Activated CD4-positive, alpha-beta T cell treated with anti-CD3 and anti-CD28 coated beads, Interleukin-2, amount 10 ng/mL, durations not matched to agents 24 days and 14 days (primary cell): ENCODE measurements around the gene AGT. TPM values are rescaled to one million over a fixed set of nuclear protein-coding genes. Genes with fewer than 3 reads are reported as not detected.
"Not testable (repeated sequence)": the region's sequence is repeated elsewhere in the genome, so short reads cannot be mapped to it uniquely, and the experiment has no call there.

Experiments used
- DNase-seq: peaks from one replicate; pipeline ENCODE4 v3.0.0; 2022
- H3K27ac Mint-ChIP-seq: one replicate; pipeline ENCODE4 v1.8.0; 2022; ENCODE audit warnings: mild to moderate bottlenecking, mixed read lengths
- H3K27me3 Mint-ChIP-seq: one replicate; pipeline ENCODE4 v1.8.0; 2022; ENCODE audit warnings: mixed read lengths
- H3K36me3 Mint-ChIP-seq: one replicate; pipeline ENCODE4 v1.8.0; 2022; ENCODE audit warnings: low read depth, mild to moderate bottlenecking, mixed read lengths
- H3K4me1 Mint-ChIP-seq: one replicate; pipeline ENCODE4 v1.8.0; 2021; ENCODE audit warnings: mixed read lengths
- H3K4me3 Mint-ChIP-seq: one replicate; pipeline ENCODE4 v1.8.0; 2022; ENCODE audit warnings: mild to moderate bottlenecking, moderate library complexity, mixed read lengths
- H3K9me3 Mint-ChIP-seq: one replicate; pipeline ENCODE4 v1.8.0; 2021; ENCODE audit warnings: mixed read lengths
- intact Hi-C: fragments of 100-400 bp; cut with micrococcal nuclease; formaldehyde crosslinking; loops from one replicate; pipeline ENCODE4 v1.15.1; 2023
- total RNA-seq: library from RNA; stranded (reverse); gene quantifications from 2 replicates; pipeline ENCODE4 v1.2.3, GENCODE V29; 2022

Gene AGT
- total RNA-seq, 1 donor from 2014 or later: not detected

- no peak overlapping the region for H3K27ac Mint-ChIP-seq
- H3K27me3 Mint-ChIP-seq: peaks cover 6% of the 10 kb centered on the region
- no peaks in the 10 kb centered on the region for H3K36me3 Mint-ChIP-seq
- DNase-seq: no peak
- no peaks in the 10 kb centered on the region for H3K4me1 Mint-ChIP-seq
- H3K4me3 Mint-ChIP-seq: no peak overlapping the region
- intact Hi-C loops: no loop called here
- no peaks in the 10 kb centered on the region for H3K9me3 Mint-ChIP-seq
Measured at GRCh38 chr1:230707732-230708630, 5.9 kb downstream of the AGT start.

- H3K4me1 Mint-ChIP-seq: no peaks in the 10 kb centered on the region
- no peak overlapping the region for H3K4me3 Mint-ChIP-seq
- peaks cover 6% of the 10 kb centered on the region for H3K27me3 Mint-ChIP-seq
- no peaks in the 10 kb centered on the region for H3K9me3 Mint-ChIP-seq
- H3K36me3 Mint-ChIP-seq: no peaks in the 10 kb centered on the region
- H3K27ac Mint-ChIP-seq: no peak overlapping the region
- intact Hi-C loops: no loop called here
- DNase-seq: no peak
Measured at GRCh38 chr1:230706887-230707731, 6.8 kb downstream of the AGT start.

GRCh38 chr1:230706020-230706699 is 7.8 kb downstream of the AGT start:
- no peak overlapping the region for H3K27ac Mint-ChIP-seq
- DNase-seq: no peak
- no peak overlapping the region for H3K4me3 Mint-ChIP-seq
- intact Hi-C loops: no loop called here
- H3K4me1 Mint-ChIP-seq: no peaks in the 10 kb centered on the region
- no peaks in the 10 kb centered on the region for H3K9me3 Mint-ChIP-seq
- H3K36me3 Mint-ChIP-seq: no peaks in the 10 kb centered on the region
- peaks cover 6% of the 10 kb centered on the region for H3K27me3 Mint-ChIP-seq

DNA sequence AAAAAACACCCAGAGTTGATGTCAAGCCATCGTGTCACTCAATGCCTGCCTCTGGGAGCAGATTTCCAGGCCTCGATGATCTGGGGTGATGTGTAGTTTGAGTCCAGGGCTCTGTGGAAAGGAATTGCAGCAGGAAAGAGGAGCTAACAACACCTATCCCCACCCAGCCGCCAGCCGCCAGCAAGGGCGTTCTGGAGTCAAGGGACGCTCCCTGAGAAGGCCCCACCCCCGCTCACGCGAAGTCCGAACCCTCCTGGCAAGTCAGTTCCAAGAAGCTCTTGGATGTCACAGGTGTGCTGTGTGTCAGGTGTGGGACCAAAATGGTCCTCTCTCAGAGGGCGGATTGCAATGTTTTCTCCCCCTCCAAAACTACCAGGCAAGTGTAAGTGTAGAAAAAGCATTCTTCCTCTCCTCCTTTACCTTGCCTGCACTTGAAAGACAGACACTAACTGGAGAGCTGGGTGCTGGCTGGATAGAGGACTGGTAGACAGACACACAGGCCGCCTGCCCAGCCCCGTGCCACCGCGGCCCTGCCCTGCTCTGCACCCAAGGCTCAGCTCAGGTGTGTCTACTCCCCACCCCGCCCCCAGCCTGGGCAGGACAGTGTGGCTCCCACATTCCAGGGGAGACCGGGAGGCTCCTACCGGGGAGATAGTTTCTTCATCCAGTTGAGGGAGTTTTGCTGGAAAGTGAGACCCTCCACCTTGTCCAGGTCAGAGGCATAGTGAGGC is 8.5 kb downstream of the AGT start:
- no peaks in the 10 kb centered on the region for H3K4me1 Mint-ChIP-seq
- H3K27me3 Mint-ChIP-seq: peaks cover 6% of the 10 kb centered on the region
- no peaks in the 10 kb centered on the region for H3K36me3 Mint-ChIP-seq
- H3K27ac Mint-ChIP-seq: no peak overlapping the region
- no peak overlapping the region for H3K4me3 Mint-ChIP-seq
- no peak for DNase-seq
- no peaks in the 10 kb centered on the region for H3K9me3 Mint-ChIP-seq
- intact Hi-C loops: no loop called here

GRCh38 chr1:230704830-230705229 is 9.1 kb downstream of the AGT start:
- no peak for DNase-seq
- H3K27me3 Mint-ChIP-seq: peaks cover 11% of the 10 kb centered on the region
- H3K9me3 Mint-ChIP-seq: no peaks in the 10 kb centered on the region
- intact Hi-C loops: no loop called here
- no peak overlapping the region for H3K4me3 Mint-ChIP-seq
- no peaks in the 10 kb centered on the region for H3K4me1 Mint-ChIP-seq
- no peaks in the 10 kb centered on the region for H3K36me3 Mint-ChIP-seq
- H3K27ac Mint-ChIP-seq: no peak overlapping the region

GRCh38 chr1:230703679-230704385 is 10.1 kb downstream of the AGT start:
- Mint-ChIP-seq H3K27me3 (peaks cover 16% of the 10 kb centered on the region), H3K4me3 (no peak overlapping the region), H3K4me1 (no peaks in the 10 kb centered on the region), H3K9me3 (no peaks in the 10 kb centered on the region), H3K27ac (no peak overlapping the region), H3K36me3 (no peaks in the 10 kb centered on the region)
- no peak for DNase-seq
- intact Hi-C loops: no loop called here

DNA sequence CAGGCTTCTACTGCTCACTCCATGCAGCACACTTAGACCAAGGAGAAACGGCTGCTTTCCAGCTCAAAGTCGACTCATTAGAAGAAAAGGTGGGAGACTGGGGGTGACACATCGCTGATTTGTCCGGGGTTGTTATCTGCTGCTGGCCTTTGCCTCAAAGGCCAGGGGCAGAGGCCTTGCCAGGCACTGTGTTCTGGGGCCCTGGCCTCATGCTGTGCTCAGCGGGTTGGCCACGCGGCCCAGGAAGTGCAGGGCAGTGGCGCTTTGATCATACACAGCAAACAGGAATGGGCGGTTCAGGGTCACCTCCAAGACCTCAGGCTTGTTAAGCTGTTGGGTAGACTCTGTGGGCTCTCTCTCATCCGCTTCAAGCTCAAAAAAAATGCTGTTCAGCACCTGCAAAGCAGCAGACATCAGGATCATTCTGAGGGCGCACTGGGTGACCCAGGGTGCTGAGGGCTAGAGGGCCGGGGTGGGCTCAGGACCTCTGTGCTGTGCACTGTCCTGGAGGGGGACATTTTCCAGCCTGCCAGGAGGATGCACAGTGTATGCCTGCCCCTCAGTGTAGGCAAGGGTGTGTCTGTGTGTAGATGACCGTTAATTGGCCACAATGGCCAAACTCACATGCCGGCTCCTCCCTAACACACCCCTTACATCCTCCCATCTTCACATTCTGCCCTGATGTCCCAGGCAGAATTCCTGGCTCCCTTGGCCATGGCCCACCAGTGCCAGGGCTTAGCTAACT is 10.8 kb downstream of the AGT start:
- no peaks in the 10 kb centered on the region for H3K36me3 Mint-ChIP-seq
- H3K9me3 Mint-ChIP-seq: no peaks in the 10 kb centered on the region
- no peaks in the 10 kb centered on the region for H3K4me1 Mint-ChIP-seq
- no peak overlapping the region for H3K4me3 Mint-ChIP-seq
- H3K27ac Mint-ChIP-seq: no peak overlapping the region
- DNase-seq: no peak
- intact Hi-C loops: no loop called here
- H3K27me3 Mint-ChIP-seq: peaks cover 13% of the 10 kb centered on the region

- H3K36me3 Mint-ChIP-seq: no peaks in the 10 kb centered on the region
- intact Hi-C loops: no loop called here
- H3K27me3 Mint-ChIP-seq: peaks cover 9% of the 10 kb centered on the region
- no peak for DNase-seq
- H3K27ac Mint-ChIP-seq: no peak overlapping the region
- no peaks in the 10 kb centered on the region for H3K9me3 Mint-ChIP-seq
- H3K4me1 Mint-ChIP-seq: no peaks in the 10 kb centered on the region
- H3K4me3 Mint-ChIP-seq: no peak overlapping the region
Measured at GRCh38 chr1:230701895-230702768, 11.8 kb downstream of the AGT start.

DNA sequence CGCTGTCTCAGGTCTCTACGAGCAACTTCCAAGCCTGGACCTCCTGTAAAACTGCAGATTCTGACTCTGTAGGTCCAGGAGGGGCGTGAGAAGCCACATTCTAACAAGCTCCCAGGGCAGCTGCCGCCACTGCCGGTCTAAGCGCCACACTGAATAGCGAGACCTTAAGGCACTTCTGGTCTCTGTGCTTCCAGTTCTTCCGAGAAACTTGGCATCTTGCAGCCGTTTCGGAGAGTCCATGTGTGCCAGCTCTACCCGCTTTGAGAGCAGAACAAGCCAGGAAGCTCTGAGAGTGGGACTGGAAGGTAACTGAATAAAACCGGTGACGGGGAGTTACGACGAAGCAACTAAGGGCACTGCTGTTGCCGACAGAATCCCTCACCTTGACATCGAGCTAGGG is 12.5 kb downstream of the AGT start:
- no peaks in the 10 kb centered on the region for H3K36me3 Mint-ChIP-seq
- H3K9me3 Mint-ChIP-seq: no peaks in the 10 kb centered on the region
- no peak overlapping the region for H3K27ac Mint-ChIP-seq
- no peaks in the 10 kb centered on the region for H3K4me1 Mint-ChIP-seq
- no peak overlapping the region for H3K4me3 Mint-ChIP-seq
- no peak for DNase-seq
- intact Hi-C loops: no loop called here
- peaks cover 9% of the 10 kb centered on the region for H3K27me3 Mint-ChIP-seq

- Mint-ChIP-seq H3K36me3 (no peaks in the 10 kb centered on the region), H3K4me3 (no peak overlapping the region), H3K9me3 (no peaks in the 10 kb centered on the region), H3K27ac (no peak overlapping the region), H3K4me1 (no peaks in the 10 kb centered on the region), H3K27me3 (peaks cover 9% of the 10 kb centered on the region)
- intact Hi-C loops: no loop called here
- no peak for DNase-seq
Measured at GRCh38 chr1:230700132-230700531, 13.8 kb downstream of the AGT start.

GRCh38 chr1:230699716-230700115 is 14.2 kb downstream of the AGT start:
- no peak for DNase-seq
- Mint-ChIP-seq H3K27ac (no peak overlapping the region), H3K4me3 (no peak overlapping the region), H3K36me3 (no peaks in the 10 kb centered on the region), H3K27me3 (peaks cover 9% of the 10 kb centered on the region), H3K9me3 (no peaks in the 10 kb centered on the region), H3K4me1 (no peaks in the 10 kb centered on the region)
- intact Hi-C loops: no loop called here

DNA sequence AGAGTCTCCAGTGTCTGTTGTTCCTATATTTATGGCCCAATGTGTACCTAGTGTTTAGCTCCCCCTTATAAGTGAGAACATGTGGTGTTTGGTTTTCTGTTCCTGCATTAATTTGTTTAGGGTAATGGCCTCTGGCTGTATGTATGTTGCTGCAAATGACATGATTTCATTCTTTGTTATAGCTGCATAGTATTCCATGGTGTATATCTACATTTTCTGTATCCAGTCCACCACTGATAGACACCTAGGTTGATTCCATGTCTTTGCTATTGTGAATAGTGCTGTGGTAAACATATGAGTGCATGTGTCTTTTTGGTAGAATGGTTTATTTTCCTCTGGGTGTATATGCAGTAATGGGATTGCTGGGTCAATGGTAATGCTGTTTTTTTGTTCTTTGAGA is 15.0 kb downstream of the AGT start:
- H3K4me3 Mint-ChIP-seq, H3K4me1 Mint-ChIP-seq, H3K27me3 Mint-ChIP-seq, intact Hi-C loops, DNase-seq, H3K9me3 Mint-ChIP-seq, H3K36me3 Mint-ChIP-seq, H3K27ac Mint-ChIP-seq: not testable (repeated sequence)
